ENCODE measurements around the gene TMEM89. TPM values are rescaled to one million over a fixed set of nuclear protein-coding genes. Genes with fewer than 3 reads are reported as not detected.
A peak's percentile ranks its signal among the peaks of the same experiment; 100 is the strongest.

TMEM89 gene
- total RNA-seq, 1 experiment from 2014 or later = not detected

DNA sequence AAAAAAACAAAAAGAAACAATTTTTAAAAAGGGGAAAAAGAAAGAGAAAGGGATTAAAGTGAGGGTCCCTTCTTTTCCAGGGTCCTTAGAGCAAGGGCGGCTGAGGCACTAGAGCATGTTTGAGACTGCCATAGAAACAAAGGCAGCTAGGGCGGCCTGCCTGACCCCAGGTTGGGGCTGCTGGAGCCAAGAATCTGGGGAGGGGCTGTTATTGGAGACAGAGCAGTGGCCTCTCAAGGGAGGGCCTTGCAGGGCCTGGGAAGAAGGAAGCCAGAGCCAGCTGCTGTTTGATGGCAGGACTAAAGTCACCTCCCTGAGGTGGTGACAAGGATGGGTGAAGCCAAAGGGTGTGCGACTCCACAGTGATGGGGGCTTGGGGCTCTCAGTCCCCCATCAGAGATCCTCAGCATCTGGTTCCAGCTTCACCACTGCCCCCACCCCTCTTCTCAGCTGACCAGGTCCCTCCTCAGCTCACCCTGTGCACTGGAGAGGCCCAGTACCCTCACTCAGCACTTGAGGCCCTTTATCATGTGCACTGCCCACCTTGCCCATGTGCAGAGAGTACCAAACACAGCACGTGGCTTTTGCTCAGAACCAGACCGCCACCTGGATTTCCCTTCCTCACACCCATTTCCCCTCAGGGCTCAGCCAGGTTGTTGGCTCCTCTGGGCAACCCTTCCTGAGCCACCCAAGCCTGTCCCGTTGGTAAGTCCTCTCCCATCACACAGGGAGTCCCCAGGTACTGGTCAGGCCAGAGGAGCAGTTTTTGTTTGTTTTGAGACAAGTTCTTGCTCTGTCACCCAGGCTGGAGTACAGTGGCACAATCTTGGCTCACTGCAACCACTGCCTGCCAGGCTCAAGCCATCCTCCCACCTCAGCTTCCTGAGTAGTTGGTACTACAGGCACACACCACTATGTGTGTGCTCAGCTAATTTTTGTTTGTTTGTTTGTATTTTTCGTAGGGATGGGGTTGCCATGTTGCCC, 1.7 kb downstream of the TMEM89 start:
- ATAC-seq (no peak), DNase-seq (no peak)
- ChIA-PET CTCF (no interaction called here), POLR2A (ENCODE audit: unreplicated experiment) (no interaction called here)
- H3K4me2 ChIP-seq (ENCODE audit: low read length) = no peak overlapping the region
- no TSS peak for BruUV-seq (replicated peaks)
- no peaks in the 10 kb centered on the region for H4K20me1 ChIP-seq (ENCODE audit: low read length)
- H3K4me1 ChIP-seq (ENCODE audit: insufficient read depth, low read length) = no peaks in the 10 kb centered on the region
- no peak overlapping the region for H3K4me3 ChIP-seq (ENCODE audit: low read length)
- H3F3A ChIP-seq (ENCODE audit: low read length, unreplicated experiment) = no peaks in the 10 kb centered on the region
- peaks cover 5% of the 10 kb centered on the region; the same call in 1 of the 2 replicates for H3K36me3 ChIP-seq (ENCODE audit: low read depth, low read length)
- TF ChIP-seq EZH2phosphoT487 (IDR thresholded peaks at IDR 0.05; ENCODE audit: borderline replicate concordance, low read length) (no peak), EZH2 (IDR thresholded peaks at IDR 0.05; ENCODE audit: low read length, unreplicated experiment) (no peak), CTCF (conservative IDR thresholded peaks at IDR 0.05; ENCODE audit: low read depth, low read length) (no peak)
- intact Hi-C loops (cut with micrococcal nuclease) = no loop called here
- H3K9me3 ChIP-seq (ENCODE audit: low read length) = peaks cover 8% of the 10 kb centered on the region
- H3K27me3 ChIP-seq (ENCODE audit: low read length) = no peaks in the 10 kb centered on the region
- no peak overlapping the region for H2AFZ ChIP-seq (ENCODE audit: low read length)
- no peak overlapping the region for H3K9ac ChIP-seq (ENCODE audit: low read length)
- H3K79me2 ChIP-seq (ENCODE audit: low read length) = no peaks in the 10 kb centered on the region
- no peaks in the 10 kb centered on the region for H3K9me2 ChIP-seq (replicated peaks; ENCODE audit: low read length)
- H3K27ac ChIP-seq (ENCODE audit: low read length) = no peak overlapping the region

DNA sequence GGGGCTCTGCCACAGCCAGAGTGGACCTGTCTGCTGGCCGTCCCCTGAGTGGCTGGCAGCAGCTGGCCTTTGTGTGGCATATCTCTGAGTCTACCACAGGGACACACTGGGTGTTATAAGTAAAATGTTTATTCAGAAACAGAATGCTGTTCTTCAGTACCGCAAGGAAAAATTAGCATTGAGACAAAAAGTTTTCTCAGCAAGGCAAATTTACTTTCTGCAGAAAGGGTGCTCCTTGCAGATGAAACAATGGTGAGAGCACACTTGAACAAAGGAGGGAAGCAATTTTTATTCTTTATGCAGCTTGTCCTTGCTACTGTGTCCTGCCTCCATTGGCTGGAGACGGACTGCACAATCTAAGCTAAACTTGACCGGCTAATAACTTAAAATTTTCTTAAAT, 4.0 kb downstream of the TMEM89 start:
- ChIA-PET POLR2A (ENCODE audit: unreplicated experiment) (no interaction called here), CTCF (no interaction called here)
- H4K20me1 ChIP-seq (ENCODE audit: low read length) = no peaks in the 10 kb centered on the region
- BruUV-seq (replicated peaks) = no TSS peak
- no peak overlapping the region for H3K4me2 ChIP-seq (ENCODE audit: low read length)
- no peak for TF ChIP-seq CTCF (conservative IDR thresholded peaks at IDR 0.05; ENCODE audit: low read depth, low read length)
- TF ChIP-seq EZH2 (IDR thresholded peaks at IDR 0.05; ENCODE audit: low read length, unreplicated experiment) = no peak
- no peak for TF ChIP-seq EZH2phosphoT487 (IDR thresholded peaks at IDR 0.05; ENCODE audit: borderline replicate concordance, low read length)
- DNase-seq = no peak
- intact Hi-C loops (cut with micrococcal nuclease) = no loop called here
- peaks cover 5% of the 10 kb centered on the region; the same call in 1 of the 2 replicates for H3K36me3 ChIP-seq (ENCODE audit: low read depth, low read length)
- no peaks in the 10 kb centered on the region for H3K79me2 ChIP-seq (ENCODE audit: low read length)
- H3K9ac ChIP-seq (ENCODE audit: low read length) = no peak overlapping the region
- H3K4me3 ChIP-seq (ENCODE audit: low read length) = no peak overlapping the region
- H3K9me2 ChIP-seq (replicated peaks; ENCODE audit: low read length) = no peaks in the 10 kb centered on the region
- H2AFZ ChIP-seq (ENCODE audit: low read length) = no peak overlapping the region
- H3K27me3 ChIP-seq (ENCODE audit: low read length) = no peaks in the 10 kb centered on the region
- ATAC-seq = no peak
- H3K27ac ChIP-seq (ENCODE audit: low read length) = no peak overlapping the region
- peaks cover 8% of the 10 kb centered on the region; the same call in 1 of the 2 replicates for H3K4me1 ChIP-seq (ENCODE audit: insufficient read depth, low read length)
- H3K9me3 ChIP-seq (ENCODE audit: low read length) = peaks cover 8% of the 10 kb centered on the region
- H3F3A ChIP-seq (ENCODE audit: low read length, unreplicated experiment) = no peaks in the 10 kb centered on the region

- ATAC-seq = no peak
- POLR2A ChIA-PET (ENCODE audit: unreplicated experiment) = interaction anchor here (0.6 kb wide), 1 partner anchor 72 kb away, joined by 18 read pairs; no protein-coding TSS in a partner anchor
Observed at GRCh38 chr3:48614044-48614443, 7.5 kb downstream of the TMEM89 start.

More at GRCh38 chr3:48614044-48614443, 7.5 kb downstream of the TMEM89 start:
- intact Hi-C loops (cut with micrococcal nuclease) = no loop called here
- H3K79me2 ChIP-seq (ENCODE audit: low read length) = peaks cover 4% of the 10 kb centered on the region
- no peak overlapping the region for H3K27ac ChIP-seq (ENCODE audit: low read length)
- peaks cover 5% of the 10 kb centered on the region; the same call in 1 of the 2 replicates for H3K36me3 ChIP-seq (ENCODE audit: low read depth, low read length)
- no peaks in the 10 kb centered on the region for H4K20me1 ChIP-seq (ENCODE audit: low read length)
- H3K9ac ChIP-seq (ENCODE audit: low read length) = no peak overlapping the region
- H3K4me1 ChIP-seq (ENCODE audit: insufficient read depth, low read length) = peaks cover 8% of the 10 kb centered on the region; the same call in 1 of the 2 replicates
- no peaks in the 10 kb centered on the region for H3F3A ChIP-seq (ENCODE audit: low read length, unreplicated experiment)
- H3K4me3 ChIP-seq (ENCODE audit: low read length) = no peak overlapping the region
- BruUV-seq (replicated peaks) = no TSS peak
- H3K4me2 ChIP-seq (ENCODE audit: low read length) = no peak overlapping the region
- no peaks in the 10 kb centered on the region for H3K9me2 ChIP-seq (replicated peaks; ENCODE audit: low read length)
- peaks cover 8% of the 10 kb centered on the region for H3K9me3 ChIP-seq (ENCODE audit: low read length)
- DNase-seq = peak; percentile 79
- H2AFZ ChIP-seq (ENCODE audit: low read length) = no peak overlapping the region; the same call in 1 of the 2 replicates
- TF ChIP-seq EZH2phosphoT487 (IDR thresholded peaks at IDR 0.05; ENCODE audit: borderline replicate concordance, low read length) = no peak
- TF ChIP-seq CTCF (conservative IDR thresholded peaks at IDR 0.05; ENCODE audit: low read depth, low read length) = no peak
- no peak for TF ChIP-seq EZH2 (IDR thresholded peaks at IDR 0.05; ENCODE audit: low read length, unreplicated experiment)
- no peaks in the 10 kb centered on the region for H3K27me3 ChIP-seq (ENCODE audit: low read length)
- CTCF ChIA-PET = interaction anchor here (0.6 kb wide), 1 partner anchor 56 kb away, joined by 6 read pairs; no protein-coding TSS in a partner anchor

Measured in PC-3 (cell line).